Right lung (tissue), 5 donors: ENCODE results near the gene CNTF. TPM values are rescaled to one million over a fixed set of nuclear protein-coding genes. Genes with fewer than 3 reads are reported as not detected.

Source experiments
- DNase-seq, 2 donors: peaks; one replicate each; pipeline ENCODE4 v3.0.0-alpha.2; 2013
- polyA plus RNA-seq, 5 donors: library from polyadenylated mRNA; unstranded; fragments of 120-200 nt; gene quantifications; one replicate each; pipeline versions ENCODE4 v1.2.1 to v1.2.3, GENCODE V29; 2013; ENCODE audit warnings: inconsistent platforms in 1 of 5, low replicate concordance in 1 of 5; ENCODE audit not compliant: insufficient read length in 5 of 5, insufficient read depth in 1 of 5

The CNTF gene
- polyA plus RNA-seq, 5 donors, result 0.61 to 1.2 (median 1.0) TPM

- no peak for DNase-seq
These were observed 19.5 kb downstream of the CNTF start for GRCh38 chr11:58641803-58642581.

GRCh38 chr11:58645854-58646253 is 23.4 kb downstream of the CNTF start:
- DNase-seq, result no peak

GRCh38 chr11:58647141-58647699 is 24.8 kb downstream of the CNTF start:
- DNase-seq, result no peak

- no peak for DNase-seq
These were observed 25.4 kb downstream of the CNTF start for GRCh38 chr11:58647866-58648265.

GRCh38 chr11:58649623-58650022 is 27.2 kb downstream of the CNTF start:
- DNase-seq, result no peak

GRCh38 chr11:58650496-58650895 is 28.0 kb downstream of the CNTF start:
- no peak for DNase-seq

GRCh38 chr11:58652726-58653280 is 30.3 kb downstream of the CNTF start:
- no peak for DNase-seq

GRCh38 chr11:58654079-58654907 is 31.8 kb downstream of the CNTF start:
- peak; percentile 59 to 77 for DNase-seq

GRCh38 chr11:58654908-58655296 is 32.4 kb downstream of the CNTF start:
- DNase-seq, result no peak

- no peak for DNase-seq
These were observed 33.9 kb downstream of the CNTF start for GRCh38 chr11:58656348-58656747.

- DNase-seq, result no peak
These were observed 36.2 kb downstream of the CNTF start for GRCh38 chr11:58658623-58659022.

GRCh38 chr11:58659404-58659803 is 36.9 kb downstream of the CNTF start:
- DNase-seq, result no peak

GRCh38 chr11:58659910-58660570 is 37.6 kb downstream of the CNTF start:
- DNase-seq, result no peak

- DNase-seq, result no peak
These were observed 49.6 kb downstream of the CNTF start for GRCh38 chr11:58671983-58672633.

- no peak for DNase-seq
These were observed 52.1 kb downstream of the CNTF start for GRCh38 chr11:58674609-58675008.

Other genes starting within 250 kb of the CNTF start
- not detected for gene OR5B3, start 215.8 kb upstream of the CNTF start, polyA plus RNA-seq
- gene OR5B2, start 194.5 kb upstream of the CNTF start, polyA plus RNA-seq, result not detected
- gene OR5B12, start 180.4 kb upstream of the CNTF start, polyA plus RNA-seq, result not detected
- not detected for gene OR5B21, start 114.6 kb upstream of the CNTF start, polyA plus RNA-seq
- 10 to 100 TPM in 3 of 5 donors, 1 to 10 TPM in 2; 8.1 to 10.6 (median 10.4) TPM for gene LPXN, start 46.8 kb upstream of the CNTF start, polyA plus RNA-seq
- 10 to 100 TPM; 50.6 to 62.4 (median 61.5) TPM for gene ZFP91, start 43.6 kb upstream of the CNTF start, polyA plus RNA-seq
- under 1 TPM in 2 of 5 donors, not detected in 3; 0.18 to 0.58 TPM for gene GLYAT, start 109.3 kb downstream of the CNTF start, polyA plus RNA-seq
- 1 to 10 TPM; 1.1 to 3.2 (median 2.1) TPM for gene GLYATL2, start 222.0 kb downstream of the CNTF start, polyA plus RNA-seq